Loucy (cell line): Measurements from ENCODE around the gene CRELD2.

ENCODE experiments used
- H2AFZ ChIP-seq: fragments of 200-600 bp; sonication (generic); 2 replicates; pipeline ENCODE4 v1.6.0; 2016; ENCODE audit warnings: antibody characterized with exemption, mild to moderate bottlenecking, low read length, moderate library complexity
- H3F3A ChIP-seq: fragments of 200-600 bp; 2 replicates; pipeline ENCODE4 v1.6.0; 2016; ENCODE audit warnings: antibody characterized with exemption, low read depth, mild to moderate bottlenecking
- H3K27me3 ChIP-seq: fragments of 200-600 bp; sonication (generic); 2 replicates; pipeline ENCODE4 v1.6.1; 2014; ENCODE audit warnings: low read length, mild to moderate bottlenecking; ENCODE audit not compliant: insufficient read depth, poor library complexity, severe bottlenecking
- H3K36me3 ChIP-seq: fragments of 200-600 bp; sonication (generic); 2 replicates; pipeline ENCODE4 v1.6.1; 2016; ENCODE audit warnings: low read length; ENCODE audit not compliant: insufficient read depth
- H3K4me1 ChIP-seq: fragments of 200-600 bp; sonication (generic); 2 replicates; pipeline ENCODE4 v1.5.1; 2014; ENCODE audit warnings: low read length, mild to moderate bottlenecking; ENCODE audit not compliant: insufficient read depth, poor library complexity, severe bottlenecking
- H3K4me2 ChIP-seq: fragments of 200-600 bp; sonication (generic); 2 replicates; pipeline ENCODE4 v1.6.0; 2014; ENCODE audit warnings: antibody characterized with exemption, low read length, low read depth, mild to moderate bottlenecking; ENCODE audit not compliant: poor library complexity, severe bottlenecking
- H3K4me3 ChIP-seq: fragments of 200-600 bp; sonication (generic); 2 replicates; pipeline ENCODE4 v1.5.1; 2014; ENCODE audit warnings: low read length, mild to moderate bottlenecking, mixed read lengths; ENCODE audit not compliant: poor library complexity, severe bottlenecking
- H3K79me2 ChIP-seq: fragments of 200-600 bp; sonication (generic); 2 replicates; pipeline ENCODE4 v1.6.1; 2014; ENCODE audit warnings: low read length; ENCODE audit not compliant: insufficient read depth
- H3K9ac ChIP-seq: fragments of 200-600 bp; sonication (generic); 2 replicates; pipeline ENCODE4 v1.6.0; 2014; ENCODE audit warnings: mild to moderate bottlenecking, low read depth, low read length, moderate library complexity; ENCODE audit not compliant: poor library complexity, severe bottlenecking
- H3K9me2 ChIP-seq: fragments of 200-600 bp; sonication (generic); replicated peaks from 2 replicates; pipeline ENCODE4 v1.6.1; 2016; ENCODE audit warnings: low read depth, low read length, mixed read lengths
- H3K9me3 ChIP-seq: fragments of 200-600 bp; sonication (generic); 2 replicates; pipeline ENCODE4 v1.6.1; 2014; ENCODE audit warnings: mild to moderate bottlenecking, antibody characterized with exemption, low read length, low read depth; ENCODE audit not compliant: insufficient read depth
- H4K20me1 ChIP-seq: fragments of 200-600 bp; sonication (generic); 2 replicates; pipeline ENCODE4 v1.6.0; 2014; ENCODE audit warnings: antibody characterized with exemption, low read length, mild to moderate bottlenecking; ENCODE audit not compliant: insufficient read depth, poor library complexity, severe bottlenecking
- CTCF ChIP-seq: fragments of 200-600 bp; sonication (generic); conservative IDR thresholded peaks from 2 replicates; pipeline ENCODE4 v1.5.1; 2014; ENCODE audit warnings: mild to moderate bottlenecking, antibody characterized with exemption, low read length
- EZH2phosphoT487 ChIP-seq: fragments of 200-600 bp; IDR thresholded peaks from 2 replicates; pipeline ENCODE4 v1.6.1; 2018; ENCODE audit warnings: antibody characterized with exemption, mild to moderate bottlenecking, moderate library complexity, borderline replicate concordance

Gene CRELD2

GRCh38 chr22:49925525-49926128 is 7.2 kb downstream of the CRELD2 start:
- Histone ChIP-seq H3K36me3 (no peaks in the 10 kb centered on the region), H3K9ac (peak overlapping the region; percentile 23), H2AFZ (no peak overlapping the region), H3K4me3 (no peak overlapping the region), H3F3A (no peaks in the 10 kb centered on the region), H3K79me2 (no peaks in the 10 kb centered on the region), H3K27me3 (no peaks in the 10 kb centered on the region), H3K4me1 (peaks cover 14% of the 10 kb centered on the region), H3K4me2 (peak overlapping the region; percentile 8), H3K9me2 (no peaks in the 10 kb centered on the region), H3K9me3 (no peaks in the 10 kb centered on the region), H4K20me1 (no peaks in the 10 kb centered on the region)
- no peak for TF ChIP-seq CTCF
- no peak for TF ChIP-seq EZH2phosphoT487

- H3K4me1 ChIP-seq = peaks cover 23% of the 10 kb centered on the region
- no peaks in the 10 kb centered on the region for H3K79me2 ChIP-seq
- TF ChIP-seq CTCF (no peak), EZH2phosphoT487 (no peak)
- no peaks in the 10 kb centered on the region for H3F3A ChIP-seq
- no peak overlapping the region for H3K4me2 ChIP-seq
- H2AFZ ChIP-seq = no peak overlapping the region
- no peak overlapping the region for H3K4me3 ChIP-seq
- H4K20me1 ChIP-seq = no peaks in the 10 kb centered on the region
- H3K9me3 ChIP-seq = no peaks in the 10 kb centered on the region
- no peaks in the 10 kb centered on the region for H3K9me2 ChIP-seq
- H3K27me3 ChIP-seq = no peaks in the 10 kb centered on the region
- H3K36me3 ChIP-seq = no peaks in the 10 kb centered on the region
- H3K9ac ChIP-seq = no peak overlapping the region
These were observed 8.5 kb downstream of the CRELD2 start for GRCh38 chr22:49926916-49927315.

DNA sequence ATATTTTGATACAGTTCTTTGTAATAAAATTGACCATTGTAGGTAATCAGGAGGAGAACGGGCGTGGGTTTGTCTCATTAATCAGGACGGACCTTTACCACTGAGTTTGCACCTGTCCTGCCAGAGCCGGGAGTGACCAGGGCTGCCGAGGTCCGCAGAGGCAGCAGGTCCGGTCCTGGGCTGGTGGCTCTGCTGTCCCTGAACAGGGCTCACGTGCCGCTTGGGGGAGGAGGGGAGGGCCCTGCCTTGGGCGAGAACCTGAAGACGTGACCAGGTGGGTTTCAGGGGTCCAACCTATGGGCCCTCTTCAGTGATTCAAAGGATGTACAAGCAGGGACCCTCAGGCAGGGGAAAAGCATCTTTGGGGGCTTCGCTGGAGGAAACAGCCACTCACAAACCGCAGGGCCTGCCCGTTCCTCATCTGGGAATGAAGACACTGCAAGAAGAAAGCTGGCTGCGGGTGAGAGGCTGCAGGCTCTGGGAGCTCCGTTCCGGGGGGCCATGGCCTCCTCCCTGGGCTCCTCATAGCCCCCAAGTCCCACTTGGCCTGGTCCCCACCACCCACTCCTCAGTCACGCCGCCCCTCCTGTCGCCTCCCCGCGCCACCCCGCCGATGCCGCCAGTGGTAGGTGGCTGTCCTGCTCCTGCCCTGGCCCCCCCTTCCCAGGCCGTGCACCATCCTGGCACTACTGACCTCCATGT is 9.2 kb downstream of the CRELD2 start:
- no peaks in the 10 kb centered on the region for H4K20me1 ChIP-seq
- no peaks in the 10 kb centered on the region for H3K9me3 ChIP-seq
- H3K4me1 ChIP-seq = peaks cover 23% of the 10 kb centered on the region
- H3K9ac ChIP-seq = no peak overlapping the region
- no peaks in the 10 kb centered on the region for H3K79me2 ChIP-seq
- TF ChIP-seq CTCF (no peak), EZH2phosphoT487 (no peak)
- H3K4me3 ChIP-seq = no peak overlapping the region
- no peaks in the 10 kb centered on the region for H3K27me3 ChIP-seq
- H3K9me2 ChIP-seq = no peaks in the 10 kb centered on the region
- H3K4me2 ChIP-seq = no peak overlapping the region
- H3K36me3 ChIP-seq = no peaks in the 10 kb centered on the region
- H3F3A ChIP-seq = no peaks in the 10 kb centered on the region
- H2AFZ ChIP-seq = no peak overlapping the region
